Thymus (tissue), 11 donors: ENCODE results near the gene GRIP2. TPM values are rescaled to one million over a fixed set of nuclear protein-coding genes. Genes with fewer than 3 reads are reported as not detected.

ENCODE experiments used
- DNase-seq, 9 donors: peaks; one replicate each; pipeline ENCODE4 v3.0.0-alpha.2; 2013; ENCODE audit warnings: low spot score in 9 of 9, low read depth in 6 of 9, missing footprints in 1 of 9
- H3K27ac ChIP-seq, 2 donors: one replicate each; pipeline ENCODE4 v1.5.1; 2013; ENCODE audit warnings: control low read depth in 1 of 2, low read depth in 1 of 2, low read length in 1 of 2, mild to moderate bottlenecking in 1 of 2, moderate library complexity in 1 of 2
- H3K27me3 ChIP-seq, 2 donors: one replicate each; pipeline ENCODE4 v1.5.1; 2013; ENCODE audit warnings: low read length in 1 of 2; ENCODE audit not compliant: control insufficient read depth in 2 of 2, insufficient read depth in 1 of 2
- H3K36me3 ChIP-seq, 2 donors: one replicate each; pipeline ENCODE4 v1.5.1; 2013; ENCODE audit warnings: low read length in 1 of 2, mild to moderate bottlenecking in 1 of 2, moderate library complexity in 1 of 2; ENCODE audit not compliant: control insufficient read depth in 2 of 2, insufficient read depth in 2 of 2
- H3K4me1 ChIP-seq, 2 donors: one replicate each; pipeline ENCODE4 v1.5.1; 2013; ENCODE audit warnings: low read length in 2 of 2; ENCODE audit not compliant: control insufficient read depth in 2 of 2, insufficient read depth in 2 of 2
- H3K4me3 ChIP-seq, 2 donors: one replicate each; pipeline ENCODE4 v1.5.1; 2013; ENCODE audit warnings: low read length in 2 of 2, control low read depth in 1 of 2, mild to moderate bottlenecking in 1 of 2
- H3K9me3 ChIP-seq, 2 donors: one replicate each; pipeline ENCODE4 v1.5.1; 2013; ENCODE audit warnings: low read length in 1 of 2, mild to moderate bottlenecking in 1 of 2; ENCODE audit not compliant: control insufficient read depth in 2 of 2, insufficient read depth in 1 of 2
- WGBS: extraction: QIAGEN DNeasy Blood & Tissue Kit; methylation state at CpG from one replicate; pipeline ENCODE4 v1.1.7; 2013; 5-methylcytosine and 5-hydroxymethylcytosine counted together
- polyA plus RNA-seq: library from polyadenylated mRNA; stranded (reverse); fragments of 200-250 nt; gene quantifications from one replicate; pipeline ENCODE4 v1.2.3, GENCODE V29; 2013
- total RNA-seq: library from RNA; stranded (reverse); fragments of 120-200 nt; gene quantifications from one replicate; pipeline ENCODE4 v1.2.4, GENCODE V29; 2013
- donor health status: healthy.

The GRIP2 gene
- total and polyA plus RNA-seq, 2 donors, result 0.14 to 0.37 TPM

DNA sequence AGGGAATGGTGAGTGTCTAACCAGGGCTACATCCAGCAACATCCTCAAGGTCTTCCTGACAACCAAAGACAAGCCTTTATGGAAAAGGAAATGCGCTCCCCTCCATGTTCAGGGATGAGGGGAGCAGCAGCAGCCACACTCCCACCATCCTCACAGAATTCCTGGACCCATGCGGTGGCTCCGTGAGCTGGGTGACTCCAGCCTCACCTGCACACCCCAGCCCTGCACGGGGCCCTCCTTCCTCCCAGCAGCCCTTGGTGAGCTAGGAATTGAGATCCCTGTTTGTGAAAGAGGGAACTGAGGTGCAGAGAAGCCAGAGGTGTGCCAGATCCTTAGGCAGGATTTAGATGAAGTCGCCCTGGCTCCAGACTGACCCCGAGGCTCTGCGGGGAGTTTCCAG is 52.3 kb downstream of the GRIP2 start:
- Histone ChIP-seq H3K27ac (peak overlapping the region in 1 of 2 donors; percentile 36), H3K36me3 (peaks cover 35 to 44% of the 10 kb centered on the region in 2 donors), H3K27me3 (no peaks in the 10 kb centered on the region), H3K4me3 (no peak overlapping the region), H3K9me3 (no peaks in the 10 kb centered on the region), H3K4me1 (peaks cover 0 to 3% of the 10 kb centered on the region in 2 donors)
- no peak for DNase-seq
- 96% methylated on average over 7 of the region's 7 CpGs for WGBS

GRCh38 chr3:14487086-14487485 is 53.1 kb downstream of the GRIP2 start:
- H3K27me3 ChIP-seq, result no peaks in the 10 kb centered on the region
- H3K4me1 ChIP-seq, result peaks cover 0 to 3% of the 10 kb centered on the region in 2 donors
- 98% methylated on average over 8 of the region's 8 CpGs for WGBS
- no peak for DNase-seq
- no peaks in the 10 kb centered on the region for H3K9me3 ChIP-seq
- H3K4me3 ChIP-seq, result no peak overlapping the region
- H3K36me3 ChIP-seq, result peaks cover 35 to 51% of the 10 kb centered on the region in 2 donors
- H3K27ac ChIP-seq, result no peak overlapping the region

DNA sequence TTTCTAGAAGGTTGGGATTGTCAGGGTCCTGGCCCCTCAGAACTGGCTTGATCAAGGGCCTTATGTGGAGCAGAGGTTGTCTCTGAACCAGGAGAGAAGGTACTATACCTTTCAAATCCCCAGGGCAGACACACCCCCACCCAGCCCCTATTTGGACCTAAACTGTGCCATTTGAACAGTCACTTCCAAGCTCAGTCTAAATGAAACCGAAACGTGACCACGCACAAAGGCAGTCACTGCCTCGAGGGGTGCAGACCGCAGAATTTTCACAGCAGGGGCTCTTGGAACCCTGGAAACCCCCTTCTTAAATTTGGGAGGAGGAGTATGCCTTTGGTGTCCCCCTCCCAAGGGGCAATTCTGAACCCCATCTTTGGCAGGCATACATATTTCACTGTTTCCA is 53.7 kb downstream of the GRIP2 start:
- Histone ChIP-seq H3K9me3 (no peaks in the 10 kb centered on the region), H3K36me3 (peaks cover 35 to 55% of the 10 kb centered on the region in 2 donors), H3K4me1 (peaks cover 0 to 3% of the 10 kb centered on the region in 2 donors), H3K4me3 (no peak overlapping the region), H3K27ac (no peak overlapping the region), H3K27me3 (no peaks in the 10 kb centered on the region)
- no peak for DNase-seq
- 96% methylated on average over 5 of the region's 5 CpGs for WGBS

DNA sequence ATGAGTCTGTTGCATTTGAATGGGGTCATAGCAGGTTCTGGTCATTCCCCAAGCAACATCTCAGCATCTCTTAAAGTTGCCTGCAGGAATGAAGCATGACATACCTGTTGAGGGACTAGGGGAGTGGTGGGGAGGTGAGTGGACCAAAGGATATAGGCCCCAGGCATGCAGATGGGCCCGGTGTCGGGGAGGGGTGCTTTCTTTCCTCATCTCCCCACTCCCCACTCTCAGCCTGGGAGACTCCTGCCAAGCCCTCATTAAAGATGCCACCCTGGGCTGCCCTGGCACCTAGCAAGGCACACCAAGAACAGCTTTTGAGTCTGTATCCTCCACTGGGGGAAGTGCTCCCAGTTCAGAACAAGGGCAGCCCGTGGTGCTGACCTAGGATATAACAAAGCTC is 54.2 kb downstream of the GRIP2 start:
- no peaks in the 10 kb centered on the region for H3K27me3 ChIP-seq
- no peaks in the 10 kb centered on the region for H3K9me3 ChIP-seq
- 98% methylated on average over 3 of the region's 3 CpGs for WGBS
- H3K36me3 ChIP-seq, result peaks cover 38 to 56% of the 10 kb centered on the region in 2 donors
- H3K4me3 ChIP-seq, result no peak overlapping the region
- H3K4me1 ChIP-seq, result peaks cover 0 to 3% of the 10 kb centered on the region in 2 donors
- DNase-seq, result no peak
- no peak overlapping the region for H3K27ac ChIP-seq

DNA sequence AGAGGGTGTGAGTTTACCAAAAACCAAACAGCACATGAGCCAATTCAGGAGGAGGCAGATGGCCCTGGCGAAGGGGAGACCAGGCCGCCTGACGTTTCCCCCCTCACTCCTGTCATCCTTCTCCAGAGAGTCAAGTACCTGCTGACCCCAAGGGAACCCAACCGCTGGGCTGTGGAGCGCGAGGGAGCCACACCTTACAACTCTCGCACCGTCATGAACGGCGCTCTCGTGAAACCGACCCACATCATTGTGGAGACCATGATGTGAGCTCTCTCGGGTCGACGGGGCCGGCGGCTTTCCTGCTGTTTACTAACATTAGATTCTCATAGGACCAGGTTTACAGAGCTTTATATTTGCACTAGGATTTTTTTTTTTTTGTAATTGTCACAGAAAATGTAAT is 55.4 kb downstream of the GRIP2 start:
- H3K4me1 ChIP-seq, result peaks cover 0 to 3% of the 10 kb centered on the region in 2 donors
- H3K27ac ChIP-seq, result no peak overlapping the region
- H3K36me3 ChIP-seq, result peaks cover 50 to 62% of the 10 kb centered on the region in 2 donors
- DNase-seq, result no peak
- 95% methylated on average over 17 of the region's 17 CpGs for WGBS
- H3K9me3 ChIP-seq, result no peaks in the 10 kb centered on the region
- H3K4me3 ChIP-seq, result no peak overlapping the region
- no peaks in the 10 kb centered on the region for H3K27me3 ChIP-seq

DNA sequence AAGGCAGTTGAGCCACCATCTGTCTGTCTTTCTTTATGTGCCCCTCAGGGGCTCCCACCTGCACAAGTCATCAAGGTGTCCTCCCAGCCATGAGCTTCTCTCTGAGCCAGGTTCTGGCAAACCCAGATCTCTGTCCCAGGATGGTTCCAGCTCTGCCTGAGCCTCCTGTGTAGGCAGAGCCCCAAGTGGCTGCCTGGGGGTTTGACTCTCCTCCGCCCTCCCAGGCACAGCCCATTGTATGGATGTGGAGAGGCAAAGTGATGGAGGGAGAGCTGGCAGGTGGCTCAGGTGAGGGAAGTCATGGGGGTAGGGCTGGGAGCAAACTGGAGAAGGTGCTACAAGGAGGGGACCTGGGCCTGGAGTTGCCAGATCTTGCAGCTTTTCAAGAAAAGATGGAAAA is 56.9 kb downstream of the GRIP2 start:
- Histone ChIP-seq H3K4me3 (no peak overlapping the region), H3K4me1 (no peaks in the 10 kb centered on the region), H3K9me3 (no peaks in the 10 kb centered on the region), H3K27me3 (no peaks in the 10 kb centered on the region), H3K27ac (no peak overlapping the region), H3K36me3 (peaks cover 55 to 69% of the 10 kb centered on the region in 2 donors)
- WGBS, result 98% methylated on average over 1 of the region's 1 CpG
- no peak for DNase-seq

GRCh38 chr3:14482271-14482721 is 57.8 kb downstream of the GRIP2 start:
- whole genome bisulfite sequencing, result 96% methylated on average over 2 of the region's 2 CpGs
- H3K4me1 ChIP-seq, result no peaks in the 10 kb centered on the region
- no peak overlapping the region for H3K4me3 ChIP-seq
- DNase-seq, result no peak
- H3K27me3 ChIP-seq, result no peaks in the 10 kb centered on the region
- peaks cover 53 to 70% of the 10 kb centered on the region in 2 donors for H3K36me3 ChIP-seq
- H3K27ac ChIP-seq, result no peak overlapping the region
- no peaks in the 10 kb centered on the region for H3K9me3 ChIP-seq

DNA sequence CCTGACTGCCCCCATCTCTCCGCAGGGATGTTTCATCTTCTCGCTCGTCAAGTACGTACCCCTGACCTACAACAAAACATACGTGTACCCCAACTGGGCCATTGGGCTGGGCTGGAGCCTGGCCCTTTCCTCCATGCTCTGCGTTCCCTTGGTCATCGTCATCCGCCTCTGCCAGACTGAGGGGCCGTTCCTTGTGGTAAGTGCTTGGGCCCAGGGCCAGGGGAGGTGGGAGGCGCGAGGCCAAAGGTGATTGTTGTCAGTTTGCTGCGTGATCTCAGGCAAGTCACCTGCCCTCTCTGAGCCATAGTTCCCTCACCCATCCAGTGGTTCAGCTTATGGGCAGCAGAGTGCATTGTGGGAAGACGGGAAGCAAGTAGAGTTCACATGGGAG is 58.5 kb downstream of the GRIP2 start:
- peaks cover 57 to 71% of the 10 kb centered on the region in 2 donors for H3K36me3 ChIP-seq
- H3K4me3 ChIP-seq, result no peak overlapping the region
- no peak overlapping the region for H3K27ac ChIP-seq
- H3K27me3 ChIP-seq, result no peaks in the 10 kb centered on the region
- H3K4me1 ChIP-seq, result no peaks in the 10 kb centered on the region
- 98% methylated on average over 13 of the region's 13 CpGs for WGBS
- no peaks in the 10 kb centered on the region for H3K9me3 ChIP-seq
- DNase-seq, result no peak

- Histone ChIP-seq H3K27me3 (no peaks in the 10 kb centered on the region), H3K9me3 (no peaks in the 10 kb centered on the region), H3K4me3 (no peak overlapping the region), H3K27ac (no peak overlapping the region), H3K36me3 (peaks cover 55 to 66% of the 10 kb centered on the region in 2 donors), H3K4me1 (no peaks in the 10 kb centered on the region)
- 98% methylated on average over 10 of the region's 10 CpGs for WGBS
- DNase-seq, result no peak
Observed at GRCh38 chr3:14481018-14481645, 59.0 kb downstream of the GRIP2 start.
